Parietal lobe (tissue), 2 donors: ENCODE data around the gene SLX1A. TPM values are rescaled to one million over a fixed set of nuclear protein-coding genes. Genes with fewer than 3 reads are reported as not detected.

Experiments
- small RNA-seq: library from RNA; depleted of rRNA; stranded (forward); fragments of <200 nt; gene quantifications from one replicate; pipeline ENCODE3, GENCODE V24; 2014; ENCODE audit warnings: low replicate concordance
- total RNA-seq: library from RNA; depleted of rRNA; stranded (reverse); fragments of >200 nt; gene quantifications from one replicate; pipeline ENCODE4 v1.2.3, GENCODE V29; 2014

Gene SLX1A
- total RNA-seq, result 27.2 TPM

DNA sequence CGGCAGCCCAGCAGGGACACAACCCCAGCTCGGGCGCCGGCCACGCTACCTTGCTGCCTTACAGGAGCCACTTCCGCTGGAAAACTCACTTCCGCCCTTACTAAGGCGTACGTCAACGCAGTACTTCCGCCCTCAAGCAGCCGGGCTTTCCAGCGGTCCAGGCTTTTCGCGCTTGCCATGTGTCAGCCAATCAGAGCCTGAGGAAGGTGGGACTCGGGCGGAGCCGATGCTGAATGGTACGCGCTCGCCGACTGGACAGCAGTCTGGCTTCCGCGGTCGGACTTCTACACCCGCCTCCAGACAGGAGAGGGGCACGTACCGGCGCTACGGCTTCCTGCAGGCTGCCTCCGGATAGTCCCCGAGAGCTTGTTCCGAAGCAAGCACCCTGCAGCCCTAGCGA lies at the start of gene SLX1A, which contains the start of gene BOLA2B:
Gene SLX1A (plus strand): TSS at position 261 of the 400 bp plus-strand sequence. CDS start 210 bp downstream, outside the sequence.
Gene BOLA2B (minus strand): TSS at position 52 of the 400 bp plus-strand sequence. CDS start 71 bp downstream, outside the sequence.

GRCh38 chr16:30183233-30184095 lies 10.2 kb upstream of the SLX1A start, which contains the start of gene CORO1A:
Gene CORO1A (plus strand): TSS chr16:30183602. CDS start chr16:30185210, 1,608 bp downstream.

DNA sequence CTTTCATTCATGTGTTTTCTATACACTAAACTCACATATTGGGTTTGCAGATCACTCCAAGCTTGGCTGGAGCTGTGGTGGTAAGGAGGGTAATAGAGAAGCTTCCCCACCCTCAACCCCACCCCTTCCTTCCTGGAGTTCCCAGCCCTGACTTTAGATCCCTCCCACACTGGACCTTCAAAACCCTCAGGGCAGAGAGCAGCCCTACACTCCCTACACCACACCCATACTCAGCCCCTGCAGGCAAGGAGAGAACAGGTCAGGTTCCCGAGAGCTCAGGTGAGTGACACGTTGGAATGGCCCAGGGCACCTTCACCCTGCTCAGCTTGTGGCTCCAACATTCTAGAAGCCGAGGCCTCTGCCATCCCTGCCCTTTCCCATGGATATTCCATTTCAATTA lies 5.4 kb downstream of the SLX1A start, which contains the start of gene SULT1A3:
Gene SULT1A3 (plus strand): TSS at position 207 of the 400 bp plus-strand sequence. CDS start 1,474 bp downstream, outside the sequence.

Small RNA genes within 50 kb of the gene (small RNA-seq; reads per million reads assigned to genes)
- not detected for gene AC106782.4

Other genes with a start within 250 kb of the SLX1A start
- 25.4 TPM for gene TMEM219, start 231.8 kb upstream of the SLX1A start, total RNA-seq
- 55.4 TPM for gene TAOK2, start 220.0 kb upstream of the SLX1A start, total RNA-seq
- gene HIRIP3, start 198.3 kb upstream of the SLX1A start, total RNA-seq, result 18.8 TPM
- 22.8 TPM for gene INO80E, start 197.6 kb upstream of the SLX1A start, total RNA-seq
- gene DOC2A, start 182.8 kb upstream of the SLX1A start, total RNA-seq, result 17.2 TPM
- not detected for gene C16orf92, start 170.7 kb upstream of the SLX1A start, total RNA-seq
- 24.4 TPM for gene TLCD3B, start 162.6 kb upstream of the SLX1A start, total RNA-seq
- 89.8 TPM for gene ALDOA, start 128.1 kb upstream of the SLX1A start, total RNA-seq
- 60.4 TPM for gene PPP4C, start 117.9 kb upstream of the SLX1A start, total RNA-seq
- gene TBX6, start 102.0 kb upstream of the SLX1A start, total RNA-seq, result 0.31 TPM
- gene YPEL3, start 97.7 kb upstream of the SLX1A start, total RNA-seq, result 29.1 TPM
- gene GDPD3, start 80.3 kb upstream of the SLX1A start, total RNA-seq, result 1.9 TPM
- 26.0 TPM for gene MAPK3, start 70.7 kb upstream of the SLX1A start, total RNA-seq
- 26.3 TPM for gene CORO1A, start 10.3 kb upstream of the SLX1A start, total RNA-seq
- gene BOLA2B, start 209 bp upstream of the SLX1A start, total RNA-seq, result 16.9 TPM
- 7.8 TPM for gene SULT1A3, start 5.4 kb downstream of the SLX1A start, total RNA-seq
- gene NPIPB13, start 54.6 kb downstream of the SLX1A start, total RNA-seq, result 8.5 TPM
- gene CD2BP2, start 161.4 kb downstream of the SLX1A start, total RNA-seq, result 42.9 TPM
- 33.2 TPM for gene TBC1D10B, start 176.6 kb downstream of the SLX1A start, total RNA-seq
- not detected for gene MYL11, start 180.9 kb downstream of the SLX1A start, total RNA-seq
- gene SEPTIN1, start 188.7 kb downstream of the SLX1A start, total RNA-seq, result 0.94 TPM
- 31.0 TPM for gene ZNF48, start 201.5 kb downstream of the SLX1A start, total RNA-seq
- gene ZNF771, start 213.7 kb downstream of the SLX1A start, total RNA-seq, result 11.6 TPM
- 16.3 TPM for gene DCTPP1, start 236.2 kb downstream of the SLX1A start, total RNA-seq